GM12874 (cell line): ENCODE data around the gene MMUT.
A peak's percentile ranks its signal among the peaks of the same experiment; 100 is the strongest.

Experiments
- CTCF ChIP-seq: IDR thresholded peaks from 2 replicates; pipeline ENCODE4 v1.5.1; 2011; ENCODE audit warnings: low read depth, mild to moderate bottlenecking, control low read depth, low read length, moderate library complexity; ENCODE audit not compliant: insufficient read depth

MMUT gene

GRCh38 chr6:49415358-49415757 lies 47.7 kb downstream of the MMUT start:
- no peak for TF ChIP-seq CTCF

GRCh38 chr6:49410564-49410963 lies 52.5 kb downstream of the MMUT start:
- TF ChIP-seq CTCF, result no peak

- peak; percentile 77 for TF ChIP-seq CTCF
Measured at GRCh38 chr6:49409951-49410542, 53.0 kb downstream of the MMUT start.

GRCh38 chr6:49406250-49406970 lies 56.6 kb downstream of the MMUT start:
- no peak for TF ChIP-seq CTCF

GRCh38 chr6:49401063-49401462 lies 62.0 kb downstream of the MMUT start:
- no peak for TF ChIP-seq CTCF

- no peak for TF ChIP-seq CTCF
Measured at GRCh38 chr6:49384904-49385303, 78.1 kb downstream of the MMUT start.
